HEK293 (cell line): ENCODE data around the gene PHC3.
A peak's percentile ranks its signal among the peaks of the same experiment; 100 is the strongest.

Experiments
- CTCF ChIA-PET: fragments of 350-600 bp; formaldehyde crosslinking; extraction: SDS; loops from one replicate; lab custom pipeline; 2021; ENCODE audit warnings: antibody characterized with exemption; lab: Yijun Ruan, JAX
- POLR2A ChIA-PET: fragments of 300-600 bp; formaldehyde crosslinking; extraction: SDS; loops from one replicate; lab custom pipeline; 2020; ENCODE audit warnings: antibody characterized with exemption, inconsistent platforms; lab: Yijun Ruan, JAX
- H3K27ac ChIP-seq: fragments of 200-500 bp; sonication (Bioruptor generic); 2 replicates; pipeline ENCODE4 v1.5.1; 2014; ENCODE audit warnings: low read depth, low read length, control low read depth, inconsistent platforms; ENCODE audit errors: extremely low read depth
- H3K36me3 ChIP-seq, 2 experiments: fragments of 200-500 bp in 1 of 2; sonication (Bioruptor generic) in 1 of 2; 1 replicate in 1 of 2; 2 replicates in 1 of 2; pipeline ENCODE4 v1.5.1; 2014 to 2017; ENCODE audit warnings: inconsistent platforms in 2 of 2, low read length in 2 of 2; ENCODE audit not compliant: control insufficient read depth in 2 of 2, insufficient read depth in 1 of 2
- H3K4me1 ChIP-seq: fragments of 200-500 bp; sonication (Bioruptor generic); 2 replicates; pipeline ENCODE4 v1.5.1; 2014; ENCODE audit warnings: mild to moderate bottlenecking, low read length, inconsistent platforms; ENCODE audit not compliant: control insufficient read depth, insufficient read depth
- H3K4me3 ChIP-seq: 2 replicates; pipeline ENCODE4 v1.5.1; 2011; ENCODE audit warnings: low read depth, mild to moderate bottlenecking, control low read depth, low read length, moderate library complexity
- H3K9me3 ChIP-seq: fragments of 200-500 bp; sonication (Bioruptor generic); 2 replicates; pipeline ENCODE4 v1.5.1; 2014; ENCODE audit warnings: low read depth, low read length, inconsistent platforms; ENCODE audit not compliant: control insufficient read depth, insufficient read depth
- AEBP2 ChIP-seq: fragments of 450-650 bp; formaldehyde crosslinking; IDR thresholded peaks from 2 replicates; pipeline ENCODE4 v1.5.1; 2016; ENCODE audit warnings: missing biosample characterization, missing genetic modification characterization, borderline replicate concordance
- EGR2 ChIP-seq: fragments of 450-650 bp; formaldehyde crosslinking; IDR thresholded peaks from 2 replicates; pipeline ENCODE4 v1.5.1; 2016; ENCODE audit warnings: low read depth, missing biosample characterization, missing genetic modification characterization
- GFI1B ChIP-seq: fragments of 450-650 bp; formaldehyde crosslinking; IDR thresholded peaks from 2 replicates; pipeline ENCODE4 v1.5.1; 2016; ENCODE audit warnings: missing biosample characterization, missing genetic modification characterization
- GLIS1 ChIP-seq: fragments of 450-650 bp; formaldehyde crosslinking; IDR thresholded peaks from 2 replicates; pipeline ENCODE4 v1.5.1; 2016; ENCODE audit warnings: missing biosample characterization, missing genetic modification characterization
- GLIS2 ChIP-seq: fragments of 450-650 bp; formaldehyde crosslinking; IDR thresholded peaks from 2 replicates; pipeline ENCODE4 v1.5.1; 2016; ENCODE audit warnings: missing biosample characterization, missing genetic modification characterization
- IKZF3 ChIP-seq: fragments of 450-650 bp; IDR thresholded peaks from 2 replicates; pipeline ENCODE4 v1.5.0; 2018; ENCODE audit warnings: missing biosample characterization, mild to moderate bottlenecking, missing genetic modification characterization, moderate library complexity
- PRDM1 ChIP-seq: fragments of 450-650 bp; formaldehyde crosslinking; IDR thresholded peaks from 2 replicates; pipeline ENCODE4; 2016; ENCODE audit warnings: missing biosample characterization, missing genetic modification characterization
- REST ChIP-seq: fragments of 450-650 bp; formaldehyde crosslinking; IDR thresholded peaks from 2 replicates; pipeline ENCODE4 v1.5.1; 2016; ENCODE audit warnings: missing biosample characterization, missing genetic modification characterization
- ZBTB17 ChIP-seq: fragments of 450-650 bp; formaldehyde crosslinking; IDR thresholded peaks from 2 replicates; pipeline ENCODE4 v1.5.1; 2016; ENCODE audit warnings: missing biosample characterization, missing genetic modification characterization
- ZNF146 ChIP-seq: fragments of 450-650 bp; formaldehyde crosslinking; IDR thresholded peaks from 2 replicates; pipeline ENCODE4 v1.5.1; 2016; ENCODE audit warnings: missing biosample characterization, missing genetic modification characterization
- ZNF148 ChIP-seq: fragments of 450-650 bp; formaldehyde crosslinking; IDR thresholded peaks from 2 replicates; pipeline ENCODE4 v1.5.0; 2017; ENCODE audit warnings: missing biosample characterization, missing genetic modification characterization, borderline replicate concordance
- ZNF302 ChIP-seq: fragments of 450-650 bp; formaldehyde crosslinking; IDR thresholded peaks from 2 replicates; pipeline ENCODE4 v1.5.1; 2016; ENCODE audit warnings: missing biosample characterization, missing genetic modification characterization, low read depth
- ZNF341 ChIP-seq: fragments of 450-650 bp; formaldehyde crosslinking; IDR thresholded peaks from 2 replicates; pipeline ENCODE4; 2016; ENCODE audit warnings: low read depth, missing biosample characterization, missing genetic modification characterization
- ZNF366 ChIP-seq: fragments of 450-650 bp; formaldehyde crosslinking; conservative IDR thresholded peaks from 2 replicates; pipeline ENCODE4 v1.5.1; 2016; ENCODE audit warnings: missing biosample characterization, missing genetic modification characterization
- ZNF473 ChIP-seq: fragments of 450-650 bp; formaldehyde crosslinking; IDR thresholded peaks from 2 replicates; pipeline ENCODE4 v1.5.1; 2017; ENCODE audit warnings: missing biosample characterization, missing genetic modification characterization
- ZNF571 ChIP-seq: fragments of 450-650 bp; formaldehyde crosslinking; IDR thresholded peaks from 2 replicates; pipeline ENCODE4 v1.5.0; 2017; ENCODE audit warnings: missing biosample characterization, missing genetic modification characterization
- ZNF585B ChIP-seq: fragments of 450-650 bp; formaldehyde crosslinking; IDR thresholded peaks from 2 replicates; pipeline ENCODE4 v1.5.1; 2016; ENCODE audit warnings: missing biosample characterization, missing genetic modification characterization
- ZNF624 ChIP-seq: fragments of 450-650 bp; formaldehyde crosslinking; IDR thresholded peaks from 2 replicates; pipeline ENCODE4 v1.5.1; 2017; ENCODE audit warnings: missing biosample characterization, missing genetic modification characterization
- ZNF664 ChIP-seq: fragments of 450-650 bp; formaldehyde crosslinking; IDR thresholded peaks from 2 replicates; pipeline ENCODE4 v1.5.1; 2016; ENCODE audit warnings: missing biosample characterization, missing genetic modification characterization
- ZNF777 ChIP-seq: fragments of 450-650 bp; formaldehyde crosslinking; IDR thresholded peaks from 2 replicates; pipeline ENCODE4 v1.5.1; 2017; ENCODE audit warnings: missing biosample characterization, missing genetic modification characterization, borderline replicate concordance

PHC3 gene

GRCh38 chr3:170225166-170225565, 43.6 kb upstream of the PHC3 start:
- 0 out of 2 replicates have a peak, but pooled peaks cover 2% of the 10 kb centered on the region for H3K4me1 ChIP-seq
- ChIA-PET CTCF (no interaction called here), POLR2A (interaction anchor here (0.5 kb wide), 1 partner anchor 15 kb away, joined by 3 read pairs; no protein-coding TSS in a partner anchor)
- H3K36me3 ChIP-seq, result no peaks in the 10 kb centered on the region
- no peak overlapping the region for H3K27ac ChIP-seq
- no peak overlapping the region for H3K4me3 ChIP-seq
- H3K9me3 ChIP-seq, result no peaks in the 10 kb centered on the region
- TF ChIP-seq REST (no peak), ZNF148 (tag by site-specific recombination) (no peak), AEBP2 (tag by site-specific recombination) (no peak), IKZF3 (no peak)

GRCh38 chr3:170222647-170223541, 41.4 kb upstream of the PHC3 start:
- peak overlapping the region; percentile 89 for H3K4me3 ChIP-seq
- no peaks in the 10 kb centered on the region for H3K36me3 ChIP-seq
- POLR2A ChIA-PET, result interaction anchor here (1.0 to 1.4 kb wide), 3 partner anchors 11 to 134 kb away, joined by 3 to 4 read pairs (median 4); partner anchors contain the start of gene SKIL
- H3K27ac ChIP-seq, result peak overlapping the region; percentile 75; the same call in 1 of the 2 replicates
- no peaks in the 10 kb centered on the region for H3K4me1 ChIP-seq
- CTCF ChIA-PET, result interaction anchor here (0.7 kb wide), 1 partner anchor 295 kb away, joined by 4 read pairs; no protein-coding TSS in a partner anchor
- H3K9me3 ChIP-seq, result no peaks in the 10 kb centered on the region
- no peak for TF ChIP-seq GFI1B
- TF ChIP-seq EGR2 (tag by site-specific recombination), result peak; percentile 60
- no peak for TF ChIP-seq ZNF146 (tag by site-specific recombination)
- no peak for TF ChIP-seq ZNF585B (tag by site-specific recombination)
- no peak; the same call in 1 of the 2 replicates for TF ChIP-seq ZNF664 (tag by site-specific recombination)
- TF ChIP-seq ZNF571 (tag by site-specific recombination), result no peak
- no peak for TF ChIP-seq ZNF624 (tag by site-specific recombination)
- no peak for TF ChIP-seq ZNF302 (tag by site-specific recombination)
- TF ChIP-seq ZNF473 (tag by site-specific recombination), result no peak
- TF ChIP-seq ZNF777, result no peak
- no peak for TF ChIP-seq ZNF148 (tag by site-specific recombination)
- peak; percentile 29; the same call in 1 of the 2 replicates for TF ChIP-seq ZNF341 (tag by site-specific recombination)
- peak; percentile 23; the same call in 1 of the 2 replicates for TF ChIP-seq ZNF366
- TF ChIP-seq ZBTB17, result peak; percentile 51
- peak; percentile 50 for TF ChIP-seq GLIS2 (tag by site-specific recombination)
- TF ChIP-seq PRDM1 (tag by site-specific recombination), result no peak
- no peak; the same call in 1 of the 2 replicates for TF ChIP-seq GLIS1 (tag by site-specific recombination)
